Measurements from ENCODE around the gene CLTA. TPM values are rescaled to one million over a fixed set of nuclear protein-coding genes. Genes with fewer than 3 reads are reported as not detected.

Gene CLTA
- polyA plus RNA-seq, 1 donor from 2014 or later = 420 TPM

DNA sequence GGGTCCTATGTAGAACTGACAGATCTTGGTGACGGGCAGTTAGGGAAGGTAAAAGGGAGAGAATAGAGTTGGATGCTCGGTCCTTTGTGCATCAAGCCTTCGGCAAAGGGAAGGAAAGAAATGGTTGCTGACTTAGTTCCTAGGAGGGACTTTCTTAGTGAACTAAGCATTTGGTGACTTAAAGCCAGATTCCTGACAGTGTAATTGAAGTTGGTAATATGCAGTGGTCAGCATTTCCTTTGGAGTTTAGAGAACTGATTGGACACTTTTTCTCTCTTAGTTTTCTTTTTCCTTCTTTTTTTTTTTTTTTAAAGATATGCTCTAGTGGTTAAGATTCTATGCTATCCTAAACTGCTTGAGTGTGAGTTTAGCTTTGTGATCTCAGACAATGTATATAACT is 2.3 kb downstream of the CLTA start:
- no peaks in the 10 kb centered on the region for H3K9me2 ChIP-seq (ENCODE audit: insufficient read depth, low read length)
- TF ChIP-seq RAD21 (conservative IDR thresholded peaks at IDR 0.05) = no peak
- TF ChIP-seq POLR2AphosphoS5 (IDR thresholded peaks at IDR 0.05) = no peak
- no peak for TF ChIP-seq EP300 (conservative IDR thresholded peaks at IDR 0.05; ENCODE audit: poor library complexity, severe bottlenecking)
- TF ChIP-seq SMC3 (conservative IDR thresholded peaks at IDR 0.05; ENCODE audit: poor library complexity) = no peak
- no peak for TF ChIP-seq EZH2 (IDR thresholded peaks at IDR 0.05; ENCODE audit: borderline replicate concordance, insufficient read depth, low read length, poor library complexity, severe bottlenecking)
- no peak overlapping the region for H2AFZ ChIP-seq (ENCODE audit: low read depth, low read length)
- no peak overlapping the region for H3K27ac ChIP-seq (ENCODE audit: low read length)
- H3K9me3 ChIP-seq (ENCODE audit: low read length) = no peaks in the 10 kb centered on the region
- H3K27me3 ChIP-seq (ENCODE audit: insufficient read depth, low read depth, low read length) = no peaks in the 10 kb centered on the region
- no peaks in the 10 kb centered on the region for H3K36me3 ChIP-seq (ENCODE audit: insufficient read depth, low read length)
- H3F3A ChIP-seq (ENCODE audit: insufficient read depth, low read length, poor library complexity, severe bottlenecking) = no peaks in the 10 kb centered on the region
- H4K20me1 ChIP-seq (ENCODE audit: insufficient read depth) = no peaks in the 10 kb centered on the region
- peaks cover 38% of the 10 kb centered on the region for H3K79me2 ChIP-seq (replicated peaks; ENCODE audit: insufficient read depth, low read length)
- peak overlapping the region; percentile 96 for H3K4me2 ChIP-seq (ENCODE audit: low read length)
- H3K9ac ChIP-seq (ENCODE audit: low read length) = no peak overlapping the region
- H3K4me3 ChIP-seq (ENCODE audit: low read length) = peak overlapping the region; percentile 80

DNA sequence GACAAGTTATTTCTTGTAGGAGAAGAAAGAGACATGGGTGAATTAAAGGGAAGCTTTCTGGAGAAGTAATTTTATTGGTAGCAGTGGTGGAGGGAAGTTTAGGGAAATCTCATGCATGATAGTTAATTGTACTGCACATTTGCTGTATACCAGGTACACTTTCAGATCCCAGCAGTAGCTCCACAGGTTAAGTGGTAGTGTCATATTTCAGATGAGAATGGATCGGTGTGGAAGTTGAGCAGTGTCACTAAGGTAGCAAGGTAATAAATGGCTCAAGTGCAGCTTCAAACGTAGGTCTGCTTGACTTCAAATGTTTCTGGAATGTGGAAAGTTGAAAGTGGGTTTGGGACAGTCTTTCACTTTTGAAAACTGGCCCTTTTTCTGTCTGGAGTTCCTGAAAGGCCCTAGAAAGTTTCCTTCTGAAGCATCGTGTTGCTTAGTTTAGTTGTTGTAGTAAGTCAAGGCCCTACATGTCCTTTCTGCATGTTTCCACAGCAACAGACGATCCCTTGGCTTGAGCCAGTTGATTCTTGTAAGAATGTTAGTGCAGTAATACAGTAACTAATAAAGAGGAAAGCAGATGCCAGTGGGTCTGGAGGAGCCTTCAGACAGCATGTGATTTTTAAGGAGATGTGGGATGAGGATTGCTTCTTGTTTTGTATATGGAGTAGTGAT is 3.7 kb downstream of the CLTA start:
- Histone ChIP-seq H3K9me3 (ENCODE audit: low read length) (no peaks in the 10 kb centered on the region), H3K36me3 (ENCODE audit: insufficient read depth, low read length) (no peaks in the 10 kb centered on the region), H3K9me2 (ENCODE audit: insufficient read depth, low read length) (no peaks in the 10 kb centered on the region), H3K79me2 (replicated peaks; ENCODE audit: insufficient read depth, low read length) (peaks cover 38% of the 10 kb centered on the region), H3F3A (ENCODE audit: insufficient read depth, low read length, poor library complexity, severe bottlenecking) (no peaks in the 10 kb centered on the region), H3K9ac (ENCODE audit: low read length) (no peak overlapping the region), H3K27me3 (ENCODE audit: insufficient read depth, low read depth, low read length) (no peaks in the 10 kb centered on the region), H3K4me3 (ENCODE audit: low read length) (no peak overlapping the region), H3K4me2 (ENCODE audit: low read length) (no peak overlapping the region), H4K20me1 (ENCODE audit: insufficient read depth) (no peaks in the 10 kb centered on the region), H2AFZ (ENCODE audit: low read depth, low read length) (no peak overlapping the region), H3K27ac (ENCODE audit: low read length) (no peak overlapping the region)
- TF ChIP-seq, protein P1, sequence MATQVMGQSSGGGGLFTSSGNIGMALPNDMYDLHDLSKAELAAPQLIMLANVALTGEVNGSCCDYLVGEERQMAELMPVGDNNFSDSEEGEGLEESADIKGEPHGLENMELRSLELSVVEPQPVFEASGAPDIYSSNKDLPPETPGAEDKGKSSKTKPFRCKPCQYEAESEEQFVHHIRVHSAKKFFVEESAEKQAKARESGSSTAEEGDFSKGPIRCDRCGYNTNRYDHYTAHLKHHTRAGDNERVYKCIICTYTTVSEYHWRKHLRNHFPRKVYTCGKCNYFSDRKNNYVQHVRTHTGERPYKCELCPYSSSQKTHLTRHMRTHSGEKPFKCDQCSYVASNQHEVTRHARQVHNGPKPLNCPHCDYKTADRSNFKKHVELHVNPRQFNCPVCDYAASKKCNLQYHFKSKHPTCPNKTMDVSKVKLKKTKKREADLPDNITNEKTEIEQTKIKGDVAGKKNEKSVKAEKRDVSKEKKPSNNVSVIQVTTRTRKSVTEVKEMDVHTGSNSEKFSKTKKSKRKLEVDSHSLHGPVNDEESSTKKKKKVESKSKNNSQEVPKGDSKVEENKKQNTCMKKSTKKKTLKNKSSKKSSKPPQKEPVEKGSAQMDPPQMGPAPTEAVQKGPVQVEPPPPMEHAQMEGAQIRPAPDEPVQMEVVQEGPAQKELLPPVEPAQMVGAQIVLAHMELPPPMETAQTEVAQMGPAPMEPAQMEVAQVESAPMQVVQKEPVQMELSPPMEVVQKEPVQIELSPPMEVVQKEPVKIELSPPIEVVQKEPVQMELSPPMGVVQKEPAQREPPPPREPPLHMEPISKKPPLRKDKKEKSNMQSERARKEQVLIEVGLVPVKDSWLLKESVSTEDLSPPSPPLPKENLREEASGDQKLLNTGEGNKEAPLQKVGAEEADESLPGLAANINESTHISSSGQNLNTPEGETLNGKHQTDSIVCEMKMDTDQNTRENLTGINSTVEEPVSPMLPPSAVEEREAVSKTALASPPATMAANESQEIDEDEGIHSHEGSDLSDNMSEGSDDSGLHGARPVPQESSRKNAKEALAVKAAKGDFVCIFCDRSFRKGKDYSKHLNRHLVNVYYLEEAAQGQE (IDR thresholded peaks at IDR 0.05; ENCODE audit: borderline replicate concordance) = no peak
- TF ChIP-seq MXI1 (conservative IDR thresholded peaks at IDR 0.05; ENCODE audit: poor library complexity, severe bottlenecking) (no peak), EZH2 (IDR thresholded peaks at IDR 0.05; ENCODE audit: borderline replicate concordance, insufficient read depth, low read length, poor library complexity, severe bottlenecking) (no peak), POLR2AphosphoS5 (IDR thresholded peaks at IDR 0.05) (no peak), TAF1 (IDR thresholded peaks at IDR 0.05; ENCODE audit: low read depth) (no peak), RAD21 (conservative IDR thresholded peaks at IDR 0.05) (no peak), EP300 (conservative IDR thresholded peaks at IDR 0.05; ENCODE audit: poor library complexity, severe bottlenecking) (no peak), SMC3 (conservative IDR thresholded peaks at IDR 0.05; ENCODE audit: poor library complexity) (no peak)

DNA sequence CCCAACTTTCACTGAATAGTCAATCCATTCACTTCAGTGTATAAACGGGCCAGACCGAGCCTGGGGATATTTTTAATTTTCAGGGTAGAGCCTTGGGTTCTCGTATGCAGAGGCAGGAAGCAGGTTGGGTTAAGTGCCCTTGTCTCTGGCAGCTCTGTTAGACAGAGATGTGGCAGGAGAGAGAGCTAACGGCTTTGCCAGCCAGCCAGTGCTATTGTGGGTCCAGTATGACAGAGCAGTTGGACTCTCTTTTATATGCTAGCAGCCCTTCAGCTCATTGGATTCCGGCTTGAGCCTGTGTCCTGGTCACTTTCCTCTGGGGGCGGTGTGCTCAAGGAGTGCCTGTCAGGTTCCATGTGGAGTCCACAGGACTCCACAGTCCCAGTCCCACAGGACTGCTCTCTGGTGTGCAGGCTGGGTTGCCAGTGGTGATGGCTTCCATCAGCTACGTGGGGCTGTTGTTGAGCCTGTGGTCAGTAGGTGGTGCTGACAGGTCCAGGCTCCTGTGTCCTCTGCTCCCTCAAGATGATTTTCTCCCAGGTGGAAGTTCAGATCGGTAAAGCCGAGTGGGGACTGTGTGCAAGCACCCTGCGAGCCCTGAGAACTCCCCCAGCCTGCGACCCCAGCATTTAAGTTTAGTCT is 14.3 kb downstream of the CLTA start:
- Histone ChIP-seq H3K9me2 (ENCODE audit: insufficient read depth, low read length) (no peaks in the 10 kb centered on the region), H3K4me3 (ENCODE audit: low read length) (no peak overlapping the region), H3F3A (ENCODE audit: insufficient read depth, low read length, poor library complexity, severe bottlenecking) (no peaks in the 10 kb centered on the region), H3K9ac (ENCODE audit: low read length) (no peak overlapping the region), H2AFZ (ENCODE audit: low read depth, low read length) (no peak overlapping the region), H3K79me2 (replicated peaks; ENCODE audit: insufficient read depth, low read length) (no peaks in the 10 kb centered on the region), H4K20me1 (ENCODE audit: insufficient read depth) (no peaks in the 10 kb centered on the region), H3K4me2 (ENCODE audit: low read length) (no peak overlapping the region), H3K27ac (ENCODE audit: low read length) (no peak overlapping the region), H3K27me3 (ENCODE audit: insufficient read depth, low read depth, low read length) (no peaks in the 10 kb centered on the region), H3K9me3 (ENCODE audit: low read length) (no peaks in the 10 kb centered on the region), H3K36me3 (ENCODE audit: insufficient read depth, low read length) (peaks cover 6% of the 10 kb centered on the region)
- TF ChIP-seq MXI1 (conservative IDR thresholded peaks at IDR 0.05; ENCODE audit: poor library complexity, severe bottlenecking) (no peak), EZH2 (IDR thresholded peaks at IDR 0.05; ENCODE audit: borderline replicate concordance, insufficient read depth, low read length, poor library complexity, severe bottlenecking) (no peak), POLR2AphosphoS5 (IDR thresholded peaks at IDR 0.05) (no peak), SMC3 (conservative IDR thresholded peaks at IDR 0.05; ENCODE audit: poor library complexity) (no peak), EP300 (conservative IDR thresholded peaks at IDR 0.05; ENCODE audit: poor library complexity, severe bottlenecking) (no peak), RAD21 (conservative IDR thresholded peaks at IDR 0.05) (no peak), TAF1 (IDR thresholded peaks at IDR 0.05; ENCODE audit: low read depth) (no peak)
- TF ChIP-seq, protein P1 (IDR thresholded peaks at IDR 0.05; ENCODE audit: borderline replicate concordance) = no peak
- TF ChIP-seq, protein P2, sequence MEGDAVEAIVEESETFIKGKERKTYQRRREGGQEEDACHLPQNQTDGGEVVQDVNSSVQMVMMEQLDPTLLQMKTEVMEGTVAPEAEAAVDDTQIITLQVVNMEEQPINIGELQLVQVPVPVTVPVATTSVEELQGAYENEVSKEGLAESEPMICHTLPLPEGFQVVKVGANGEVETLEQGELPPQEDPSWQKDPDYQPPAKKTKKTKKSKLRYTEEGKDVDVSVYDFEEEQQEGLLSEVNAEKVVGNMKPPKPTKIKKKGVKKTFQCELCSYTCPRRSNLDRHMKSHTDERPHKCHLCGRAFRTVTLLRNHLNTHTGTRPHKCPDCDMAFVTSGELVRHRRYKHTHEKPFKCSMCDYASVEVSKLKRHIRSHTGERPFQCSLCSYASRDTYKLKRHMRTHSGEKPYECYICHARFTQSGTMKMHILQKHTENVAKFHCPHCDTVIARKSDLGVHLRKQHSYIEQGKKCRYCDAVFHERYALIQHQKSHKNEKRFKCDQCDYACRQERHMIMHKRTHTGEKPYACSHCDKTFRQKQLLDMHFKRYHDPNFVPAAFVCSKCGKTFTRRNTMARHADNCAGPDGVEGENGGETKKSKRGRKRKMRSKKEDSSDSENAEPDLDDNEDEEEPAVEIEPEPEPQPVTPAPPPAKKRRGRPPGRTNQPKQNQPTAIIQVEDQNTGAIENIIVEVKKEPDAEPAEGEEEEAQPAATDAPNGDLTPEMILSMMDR (IDR thresholded peaks at IDR 0.05; ENCODE audit: poor library complexity, severe bottlenecking) = no peak

Measured in neural cell (in vitro differentiated cells).